IPS-20b (cell line): Measurements from ENCODE around the gene PCDHGA8.
"Not testable (repeated sequence)": the region's sequence is repeated elsewhere in the genome, so short reads cannot be mapped to it uniquely, and the experiment has no call there.

ENCODE experiments used
- H3K27ac ChIP-seq: one replicate; pipeline ENCODE4 v1.5.1; 2013; ENCODE audit warnings: low read length
- H3K27me3 ChIP-seq: 2 replicates; pipeline ENCODE4 v1.6.1; 2013; ENCODE audit warnings: mild to moderate bottlenecking, low read length, inconsistent platforms; ENCODE audit not compliant: insufficient read depth
- H3K36me3 ChIP-seq: 2 replicates; pipeline ENCODE4 v1.6.1; 2013; ENCODE audit warnings: low read depth, mild to moderate bottlenecking, inconsistent platforms, low read length, moderate library complexity; ENCODE audit not compliant: insufficient read depth
- H3K4me1 ChIP-seq: 2 replicates; pipeline ENCODE4 v1.6.1; 2013; ENCODE audit warnings: mild to moderate bottlenecking, control low read depth, inconsistent platforms, low read length, moderate library complexity; ENCODE audit not compliant: insufficient read depth
- H3K4me3 ChIP-seq: 2 replicates; pipeline ENCODE4 v1.5.1; 2013; ENCODE audit warnings: mild to moderate bottlenecking, low read length, inconsistent platforms
- H3K9ac ChIP-seq: 2 replicates; pipeline ENCODE4 v1.6.1; 2013; ENCODE audit warnings: low read depth, mild to moderate bottlenecking, inconsistent platforms, low read length, moderate library complexity
- H3K9me3 ChIP-seq: 2 replicates; pipeline ENCODE4 v1.6.1; 2013; ENCODE audit warnings: mild to moderate bottlenecking, low read depth, low read length, inconsistent platforms; ENCODE audit not compliant: insufficient read depth

Gene PCDHGA8

GRCh38 chr5:141374627-141375026 lies 17.8 kb upstream of the PCDHGA8 start:
- Histone ChIP-seq H3K27ac (no peak overlapping the region), H3K9ac (no peak overlapping the region), H3K36me3 (no peaks in the 10 kb centered on the region), H3K27me3 (no peaks in the 10 kb centered on the region), H3K4me1 (no peaks in the 10 kb centered on the region), H3K4me3 (no peak overlapping the region), H3K9me3 (peaks cover 76% of the 10 kb centered on the region)

- H3K27me3 ChIP-seq, H3K4me3 ChIP-seq, H3K36me3 ChIP-seq, H3K4me1 ChIP-seq, H3K27ac ChIP-seq, H3K9ac ChIP-seq: not testable (repeated sequence)
- H3K9me3 ChIP-seq: peaks cover 67% of the 10 kb centered on the region
Observed at GRCh38 chr5:141375444-141376155, 16.8 kb upstream of the PCDHGA8 start.

GRCh38 chr5:141382469-141383294 lies 9.8 kb upstream of the PCDHGA8 start, which contains the start of gene PCDHGA7:
PCDHGA7 (plus strand) TSS chr5:141382742; CDS start chr5:141382900, 158 bp downstream.
- Histone ChIP-seq H3K27ac (no peak within 1 kb of the TSS), H3K4me3 (no peak within 1 kb of the TSS), H3K9me3 (peaks cover 54% of the 10 kb centered on the region), H3K27me3 (no peaks in the 10 kb centered on the region), H3K9ac (no peak within 1 kb of the TSS), H3K36me3 (no peaks in the 10 kb centered on the region), H3K4me1 (no peaks in the 10 kb centered on the region)

- Histone ChIP-seq H3K9me3 (peaks cover 57% of the 10 kb centered on the region), H3K4me1 (no peaks in the 10 kb centered on the region), H3K9ac (no peak overlapping the region), H3K27me3 (no peaks in the 10 kb centered on the region), H3K36me3 (no peaks in the 10 kb centered on the region), H3K27ac (no peak overlapping the region), H3K4me3 (no peak overlapping the region)
Observed at GRCh38 chr5:141383345-141383744, 9.1 kb upstream of the PCDHGA8 start.

GRCh38 chr5:141384471-141385267 lies 7.8 kb upstream of the PCDHGA8 start:
- H3K9me3 ChIP-seq: peaks cover 65% of the 10 kb centered on the region
- no peak overlapping the region for H3K4me3 ChIP-seq
- H3K27ac ChIP-seq: no peak overlapping the region
- no peaks in the 10 kb centered on the region for H3K36me3 ChIP-seq
- no peak overlapping the region for H3K9ac ChIP-seq
- no peaks in the 10 kb centered on the region for H3K4me1 ChIP-seq
- H3K27me3 ChIP-seq: no peaks in the 10 kb centered on the region

- H3K27me3 ChIP-seq, H3K4me1 ChIP-seq, H3K36me3 ChIP-seq, H3K27ac ChIP-seq, H3K9ac ChIP-seq: not testable (repeated sequence)
- Histone ChIP-seq H3K9me3 (peaks cover 74% of the 10 kb centered on the region), H3K4me3 (peak within 1 kb of the TSS; percentile 26; the same call in 1 of the 2 replicates)
Observed at GRCh38 chr5:141387557-141388311, 4.7 kb upstream of the PCDHGA8 start, which contains the start of gene PCDHGB4. PCDHGB4 (plus strand) TSS chr5:141387698; CDS start chr5:141387885, 187 bp downstream.

- Histone ChIP-seq H3K9ac (no peak overlapping the region), H3K27me3 (no peaks in the 10 kb centered on the region), H3K9me3 (peaks cover 74% of the 10 kb centered on the region), H3K4me1 (no peaks in the 10 kb centered on the region), H3K4me3 (no peak overlapping the region; the same call in 1 of the 2 replicates), H3K36me3 (no peaks in the 10 kb centered on the region), H3K27ac (no peak overlapping the region)
Observed at GRCh38 chr5:141388661-141389060, 3.8 kb upstream of the PCDHGA8 start.

GRCh38 chr5:141389153-141390042 lies 3.0 kb upstream of the PCDHGA8 start:
- H3K4me1 ChIP-seq: no peaks in the 10 kb centered on the region
- peaks cover 74% of the 10 kb centered on the region for H3K9me3 ChIP-seq
- H3K27me3 ChIP-seq: no peaks in the 10 kb centered on the region
- no peaks in the 10 kb centered on the region for H3K36me3 ChIP-seq
- no peak overlapping the region for H3K4me3 ChIP-seq
- H3K27ac ChIP-seq: no peak overlapping the region
- no peak overlapping the region for H3K9ac ChIP-seq

GRCh38 chr5:141393267-141393666 lies 834 bp downstream of the PCDHGA8 start:
- H3K4me3 ChIP-seq: no peak overlapping the region; the same call in 1 of the 2 replicates
- no peaks in the 10 kb centered on the region for H3K27me3 ChIP-seq
- H3K9ac ChIP-seq: no peak overlapping the region
- H3K27ac ChIP-seq: no peak overlapping the region
- H3K9me3 ChIP-seq: peaks cover 85% of the 10 kb centered on the region
- H3K4me1 ChIP-seq: no peaks in the 10 kb centered on the region
- no peaks in the 10 kb centered on the region for H3K36me3 ChIP-seq

GRCh38 chr5:141394401-141395187 lies 2.2 kb downstream of the PCDHGA8 start:
- H3K27me3 ChIP-seq, H3K27ac ChIP-seq, H3K4me3 ChIP-seq, H3K36me3 ChIP-seq, H3K9ac ChIP-seq, H3K4me1 ChIP-seq: not testable (repeated sequence)
- H3K9me3 ChIP-seq: peaks cover 86% of the 10 kb centered on the region
